ENCODE data around the gene MYMX.
"Not testable (repeated sequence)": the region's sequence is repeated elsewhere in the genome, so short reads cannot be mapped to it uniquely, and the experiment has no call there.

The MYMX gene

GRCh38 chr6:44183783-44184182, 32.9 kb upstream of the MYMX start:
- Mint-ChIP-seq H3K27me3 (ENCODE audit: low read depth) (peaks cover 24% of the 10 kb centered on the region), H3K4me1 (peaks cover 7% of the 10 kb centered on the region), H3K36me3 (ENCODE audit: low read depth) (no peaks in the 10 kb centered on the region), H3K27ac (no peak overlapping the region), H3K9me3 (no peaks in the 10 kb centered on the region), H3K4me3 (no peak overlapping the region)
- no peak for TF ChIP-seq CTCF (IDR thresholded peaks at IDR 0.05; ENCODE audit: unreplicated experiment in 3 of 3)

GRCh38 chr6:44185356-44185755, 31.4 kb upstream of the MYMX start:
- H3K36me3 Mint-ChIP-seq (ENCODE audit: low read depth); H3K9me3 Mint-ChIP-seq; H3K4me1 Mint-ChIP-seq; H3K4me3 Mint-ChIP-seq: not testable (repeated sequence)
- Mint-ChIP-seq H3K27me3 (ENCODE audit: low read depth) (peaks cover 24% of the 10 kb centered on the region), H3K27ac (peak overlapping the region in 1 of 3 experiments; percentile 7)

GRCh38 chr6:44185953-44186634, 30.6 kb upstream of the MYMX start:
- no peaks in the 10 kb centered on the region for H3K9me3 Mint-ChIP-seq
- no peak for TF ChIP-seq CTCF (IDR thresholded peaks at IDR 0.05; ENCODE audit: unreplicated experiment in 3 of 3)
- H3K27me3 Mint-ChIP-seq (ENCODE audit: low read depth), result peaks cover 24% of the 10 kb centered on the region
- H3K4me3 Mint-ChIP-seq, result no peak overlapping the region
- H3K36me3 Mint-ChIP-seq (ENCODE audit: low read depth), result no peaks in the 10 kb centered on the region
- H3K4me1 Mint-ChIP-seq, result peaks cover 7% of the 10 kb centered on the region
- H3K27ac Mint-ChIP-seq, result peak overlapping the region; percentile 3 to 34 (median 6)

GRCh38 chr6:44186635-44187025, 30.1 kb upstream of the MYMX start:
- Mint-ChIP-seq H3K27me3 (ENCODE audit: low read depth) (peaks cover 24% of the 10 kb centered on the region), H3K36me3 (ENCODE audit: low read depth) (no peaks in the 10 kb centered on the region), H3K4me1 (peaks cover 7% of the 10 kb centered on the region), H3K9me3 (no peaks in the 10 kb centered on the region), H3K27ac (peak overlapping the region in 1 of 3 experiments; percentile 3), H3K4me3 (no peak overlapping the region)
- TF ChIP-seq CTCF (IDR thresholded peaks at IDR 0.05; ENCODE audit: unreplicated experiment in 3 of 3), result no peak

- Mint-ChIP-seq H3K36me3 (ENCODE audit: low read depth) (no peaks in the 10 kb centered on the region), H3K27ac (no peak overlapping the region), H3K4me3 (no peak overlapping the region), H3K27me3 (ENCODE audit: low read depth) (peaks cover 15% of the 10 kb centered on the region), H3K9me3 (no peaks in the 10 kb centered on the region), H3K4me1 (peaks cover 16% of the 10 kb centered on the region)
- TF ChIP-seq CTCF (IDR thresholded peaks at IDR 0.05; ENCODE audit: unreplicated experiment in 3 of 3), result no peak
Observed at GRCh38 chr6:44188819-44189218, 27.9 kb upstream of the MYMX start.

GRCh38 chr6:44189257-44189656, 27.5 kb upstream of the MYMX start:
- H3K27ac Mint-ChIP-seq, result no peak overlapping the region
- H3K36me3 Mint-ChIP-seq (ENCODE audit: low read depth), result no peaks in the 10 kb centered on the region

More at GRCh38 chr6:44189257-44189656, 27.5 kb upstream of the MYMX start:
- no peak for TF ChIP-seq CTCF (IDR thresholded peaks at IDR 0.05; ENCODE audit: unreplicated experiment in 3 of 3)
- Mint-ChIP-seq H3K9me3 (no peaks in the 10 kb centered on the region), H3K4me3 (no peak overlapping the region), H3K27me3 (ENCODE audit: low read depth) (peaks cover 11% of the 10 kb centered on the region), H3K4me1 (peaks cover 16% of the 10 kb centered on the region)

All from nephron (organoid).